ENCODE data around the gene ITPKB. TPM values are rescaled to one million over a fixed set of nuclear protein-coding genes. Genes with fewer than 3 reads are reported as not detected.

Gene ITPKB
- total and polyA plus RNA-seq, 2 experiments from 2014 or later: 0.31 to 5.2 TPM

- TF ChIP-seq, protein P1, sequence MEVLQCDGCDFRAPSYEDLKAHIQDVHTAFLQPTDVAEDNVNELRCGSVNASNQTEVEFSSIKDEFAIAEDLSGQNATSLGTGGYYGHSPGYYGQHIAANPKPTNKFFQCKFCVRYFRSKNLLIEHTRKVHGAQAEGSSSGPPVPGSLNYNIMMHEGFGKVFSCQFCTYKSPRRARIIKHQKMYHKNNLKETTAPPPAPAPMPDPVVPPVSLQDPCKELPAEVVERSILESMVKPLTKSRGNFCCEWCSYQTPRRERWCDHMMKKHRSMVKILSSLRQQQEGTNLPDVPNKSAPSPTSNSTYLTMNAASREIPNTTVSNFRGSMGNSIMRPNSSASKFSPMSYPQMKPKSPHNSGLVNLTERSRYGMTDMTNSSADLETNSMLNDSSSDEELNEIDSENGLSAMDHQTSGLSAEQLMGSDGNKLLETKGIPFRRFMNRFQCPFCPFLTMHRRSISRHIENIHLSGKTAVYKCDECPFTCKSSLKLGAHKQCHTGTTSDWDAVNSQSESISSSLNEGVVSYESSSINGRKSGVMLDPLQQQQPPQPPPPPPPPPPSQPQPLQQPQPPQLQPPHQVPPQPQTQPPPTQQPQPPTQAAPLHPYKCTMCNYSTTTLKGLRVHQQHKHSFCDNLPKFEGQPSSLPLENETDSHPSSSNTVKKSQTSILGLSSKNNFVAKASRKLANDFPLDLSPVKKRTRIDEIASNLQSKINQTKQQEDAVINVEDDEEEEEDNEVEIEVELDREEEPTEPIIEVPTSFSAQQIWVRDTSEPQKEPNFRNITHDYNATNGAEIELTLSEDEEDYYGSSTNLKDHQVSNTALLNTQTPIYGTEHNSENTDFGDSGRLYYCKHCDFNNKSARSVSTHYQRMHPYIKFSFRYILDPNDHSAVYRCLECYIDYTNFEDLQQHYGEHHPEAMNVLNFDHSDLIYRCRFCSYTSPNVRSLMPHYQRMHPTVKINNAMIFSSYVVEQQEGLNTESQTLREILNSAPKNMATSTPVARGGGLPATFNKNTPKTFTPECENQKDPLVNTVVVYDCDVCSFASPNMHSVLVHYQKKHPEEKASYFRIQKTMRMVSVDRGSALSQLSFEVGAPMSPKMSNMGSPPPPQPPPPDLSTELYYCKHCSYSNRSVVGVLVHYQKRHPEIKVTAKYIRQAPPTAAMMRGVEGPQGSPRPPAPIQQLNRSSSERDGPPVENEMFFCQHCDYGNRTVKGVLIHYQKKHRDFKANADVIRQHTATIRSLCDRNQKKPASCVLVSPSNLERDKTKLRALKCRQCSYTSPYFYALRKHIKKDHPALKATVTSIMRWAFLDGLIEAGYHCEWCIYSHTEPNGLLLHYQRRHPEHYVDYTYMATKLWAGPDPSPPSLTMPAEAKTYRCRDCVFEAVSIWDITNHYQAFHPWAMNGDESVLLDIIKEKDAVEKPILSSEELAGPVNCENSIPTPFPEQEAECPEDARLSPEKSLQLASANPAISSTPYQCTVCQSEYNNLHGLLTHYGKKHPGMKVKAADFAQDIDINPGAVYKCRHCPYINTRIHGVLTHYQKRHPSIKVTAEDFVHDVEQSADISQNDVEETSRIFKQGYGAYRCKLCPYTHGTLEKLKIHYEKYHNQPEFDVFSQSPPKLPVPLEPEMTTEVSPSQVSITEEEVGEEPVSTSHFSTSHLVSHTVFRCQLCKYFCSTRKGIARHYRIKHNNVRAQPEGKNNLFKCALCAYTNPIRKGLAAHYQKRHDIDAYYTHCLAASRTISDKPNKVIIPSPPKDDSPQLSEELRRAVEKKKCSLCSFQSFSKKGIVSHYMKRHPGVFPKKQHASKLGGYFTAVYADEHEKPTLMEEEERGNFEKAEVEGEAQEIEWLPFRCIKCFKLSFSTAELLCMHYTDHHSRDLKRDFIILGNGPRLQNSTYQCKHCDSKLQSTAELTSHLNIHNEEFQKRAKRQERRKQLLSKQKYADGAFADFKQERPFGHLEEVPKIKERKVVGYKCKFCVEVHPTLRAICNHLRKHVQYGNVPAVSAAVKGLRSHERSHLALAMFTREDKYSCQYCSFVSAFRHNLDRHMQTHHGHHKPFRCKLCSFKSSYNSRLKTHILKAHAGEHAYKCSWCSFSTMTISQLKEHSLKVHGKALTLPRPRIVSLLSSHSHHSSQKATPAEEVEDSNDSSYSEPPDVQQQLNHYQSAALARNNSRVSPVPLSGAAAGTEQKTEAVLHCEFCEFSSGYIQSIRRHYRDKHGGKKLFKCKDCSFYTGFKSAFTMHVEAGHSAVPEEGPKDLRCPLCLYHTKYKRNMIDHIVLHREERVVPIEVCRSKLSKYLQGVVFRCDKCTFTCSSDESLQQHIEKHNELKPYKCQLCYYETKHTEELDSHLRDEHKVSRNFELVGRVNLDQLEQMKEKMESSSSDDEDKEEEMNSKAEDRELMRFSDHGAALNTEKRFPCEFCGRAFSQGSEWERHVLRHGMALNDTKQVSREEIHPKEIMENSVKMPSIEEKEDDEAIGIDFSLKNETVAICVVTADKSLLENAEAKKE (CRISPR knock-in tag; IDR thresholded peaks at IDR 0.05): no peak
- TF ChIP-seq STAT1 (IDR thresholded peaks at IDR 0.05; ENCODE audit: unreplicated experiment) (no peak), ZNF331 (CRISPR knock-in tag; IDR thresholded peaks at IDR 0.05; ENCODE audit: low read depth) (no peak), ZNF114 (CRISPR knock-in tag; IDR thresholded peaks at IDR 0.05) (no peak), CREB1 (CRISPR knock-in tag; IDR thresholded peaks at IDR 0.05; ENCODE audit: low read depth) (no peak), EZH2phosphoT487 (IDR thresholded peaks at IDR 0.05; ENCODE audit: unreplicated experiment) (no peak)
- TF ChIP-seq, protein P2, sequence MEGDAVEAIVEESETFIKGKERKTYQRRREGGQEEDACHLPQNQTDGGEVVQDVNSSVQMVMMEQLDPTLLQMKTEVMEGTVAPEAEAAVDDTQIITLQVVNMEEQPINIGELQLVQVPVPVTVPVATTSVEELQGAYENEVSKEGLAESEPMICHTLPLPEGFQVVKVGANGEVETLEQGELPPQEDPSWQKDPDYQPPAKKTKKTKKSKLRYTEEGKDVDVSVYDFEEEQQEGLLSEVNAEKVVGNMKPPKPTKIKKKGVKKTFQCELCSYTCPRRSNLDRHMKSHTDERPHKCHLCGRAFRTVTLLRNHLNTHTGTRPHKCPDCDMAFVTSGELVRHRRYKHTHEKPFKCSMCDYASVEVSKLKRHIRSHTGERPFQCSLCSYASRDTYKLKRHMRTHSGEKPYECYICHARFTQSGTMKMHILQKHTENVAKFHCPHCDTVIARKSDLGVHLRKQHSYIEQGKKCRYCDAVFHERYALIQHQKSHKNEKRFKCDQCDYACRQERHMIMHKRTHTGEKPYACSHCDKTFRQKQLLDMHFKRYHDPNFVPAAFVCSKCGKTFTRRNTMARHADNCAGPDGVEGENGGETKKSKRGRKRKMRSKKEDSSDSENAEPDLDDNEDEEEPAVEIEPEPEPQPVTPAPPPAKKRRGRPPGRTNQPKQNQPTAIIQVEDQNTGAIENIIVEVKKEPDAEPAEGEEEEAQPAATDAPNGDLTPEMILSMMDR (conservative IDR thresholded peaks at IDR 0.05; ENCODE audit: low read depth in 2 of 2): no peak
Measured at GRCh38 chr1:226586650-226587422, 152.2 kb downstream of the ITPKB start (continued).

All from GM23338 (cell line).